Stimulated activated CD8-positive, alpha-beta memory T cell treated with anti-CD3 and anti-CD28 coated beads, Interleukin-7, amount 100 ng/mL, for 48 hours (primary cell): ENCODE measurements around the gene SECISBP2.
"Not testable (repeated sequence)": the region's sequence is repeated elsewhere in the genome, so short reads cannot be mapped to it uniquely, and the experiment has no call there.

Experiments used
- DNase-seq, 2 donors: peaks; one replicate each; pipeline ENCODE4 v3.0.0-alpha.2; 2020; ENCODE audit warnings: low read depth in 1 of 2; ENCODE audit errors: extremely low read depth in 1 of 2

The SECISBP2 gene, protein sequence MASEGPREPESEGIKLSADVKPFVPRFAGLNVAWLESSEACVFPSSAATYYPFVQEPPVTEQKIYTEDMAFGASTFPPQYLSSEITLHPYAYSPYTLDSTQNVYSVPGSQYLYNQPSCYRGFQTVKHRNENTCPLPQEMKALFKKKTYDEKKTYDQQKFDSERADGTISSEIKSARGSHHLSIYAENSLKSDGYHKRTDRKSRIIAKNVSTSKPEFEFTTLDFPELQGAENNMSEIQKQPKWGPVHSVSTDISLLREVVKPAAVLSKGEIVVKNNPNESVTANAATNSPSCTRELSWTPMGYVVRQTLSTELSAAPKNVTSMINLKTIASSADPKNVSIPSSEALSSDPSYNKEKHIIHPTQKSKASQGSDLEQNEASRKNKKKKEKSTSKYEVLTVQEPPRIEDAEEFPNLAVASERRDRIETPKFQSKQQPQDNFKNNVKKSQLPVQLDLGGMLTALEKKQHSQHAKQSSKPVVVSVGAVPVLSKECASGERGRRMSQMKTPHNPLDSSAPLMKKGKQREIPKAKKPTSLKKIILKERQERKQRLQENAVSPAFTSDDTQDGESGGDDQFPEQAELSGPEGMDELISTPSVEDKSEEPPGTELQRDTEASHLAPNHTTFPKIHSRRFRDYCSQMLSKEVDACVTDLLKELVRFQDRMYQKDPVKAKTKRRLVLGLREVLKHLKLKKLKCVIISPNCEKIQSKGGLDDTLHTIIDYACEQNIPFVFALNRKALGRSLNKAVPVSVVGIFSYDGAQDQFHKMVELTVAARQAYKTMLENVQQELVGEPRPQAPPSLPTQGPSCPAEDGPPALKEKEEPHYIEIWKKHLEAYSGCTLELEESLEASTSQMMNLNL

DNA sequence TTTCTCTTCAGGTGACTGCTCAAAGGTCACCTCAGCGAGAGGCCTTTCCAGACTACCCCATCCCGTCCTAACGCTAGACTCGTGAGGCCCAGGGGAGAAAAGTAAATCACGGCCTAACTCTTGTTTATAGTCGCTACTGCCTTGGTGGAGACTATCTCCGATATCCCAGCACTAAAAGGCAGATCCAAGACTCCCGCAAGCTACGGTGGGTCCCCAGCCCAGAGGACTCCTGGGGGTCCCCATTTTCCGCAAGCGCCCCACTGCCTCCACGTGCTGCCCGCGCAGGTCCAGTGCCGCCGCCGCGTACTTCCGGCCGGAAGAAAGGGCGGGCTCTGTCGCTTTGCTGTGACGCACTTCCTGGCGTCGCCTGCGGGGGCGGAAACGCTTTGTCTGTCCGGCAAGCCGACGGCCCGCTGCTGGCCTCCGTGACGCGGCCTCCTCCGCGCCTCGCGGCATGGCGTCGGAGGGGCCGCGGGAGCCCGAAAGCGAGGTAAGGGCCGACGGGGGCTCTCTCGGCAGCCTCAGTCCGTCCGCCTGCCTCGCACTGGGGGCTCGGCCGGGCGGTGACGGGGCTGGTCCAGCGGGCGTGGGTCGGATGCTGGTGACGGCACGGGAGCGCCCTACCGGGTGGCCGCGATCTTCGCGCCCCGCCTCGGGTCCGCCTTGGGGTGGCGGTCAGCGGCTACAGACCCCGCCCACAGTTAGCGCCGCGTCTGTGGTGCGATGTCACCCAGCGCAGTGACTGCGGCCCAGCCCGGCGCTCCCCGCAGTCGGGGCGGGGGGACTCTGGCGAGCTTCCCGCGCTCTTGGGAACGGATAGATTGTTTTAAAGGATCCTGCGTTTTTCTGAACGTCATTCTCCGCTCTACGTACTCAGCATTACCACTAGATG, at the start of gene SECISBP2:
Gene SECISBP2, plus strand, starts transcription at position 378 of the 892 bp plus-strand sequence. Its CDS starts 77 bp downstream, at position 455.
- peak; percentile 92 for DNase-seq

DNA sequence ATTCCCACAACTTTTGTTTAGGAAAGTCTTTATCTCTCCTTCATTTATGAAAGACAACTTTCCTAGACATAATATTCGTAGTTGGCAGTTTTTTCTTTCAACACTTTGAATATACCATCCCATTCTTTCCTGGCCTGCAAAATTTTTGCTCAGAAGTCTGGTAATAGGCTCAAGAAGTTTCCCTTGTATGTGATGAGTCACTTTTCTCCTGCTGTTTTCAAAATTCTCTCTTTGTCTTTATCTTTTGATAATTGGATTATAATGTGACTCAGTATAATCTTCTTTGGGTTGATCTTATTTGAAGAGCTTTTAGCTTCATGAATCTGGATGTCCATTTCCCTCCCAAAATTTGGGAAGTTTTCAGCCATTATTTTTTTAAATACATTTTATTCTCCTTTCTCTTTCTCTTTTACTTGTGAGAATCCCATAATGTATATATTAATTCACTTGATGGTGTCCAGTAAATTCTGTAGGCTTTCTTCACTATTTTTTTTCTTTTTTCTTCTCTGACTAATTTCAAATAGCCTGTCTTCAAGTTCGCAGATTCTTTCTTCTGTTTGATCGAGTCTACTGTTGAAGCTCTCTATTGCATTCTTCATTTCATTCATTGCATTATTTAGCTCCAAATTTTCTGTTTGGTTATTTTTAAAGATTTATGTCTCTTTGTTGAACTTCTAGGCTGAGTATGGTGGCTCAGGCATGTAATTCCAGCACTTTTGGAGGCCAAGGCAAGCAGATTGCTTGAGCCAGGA, 44.6 kb upstream of the SECISBP2 start:
- DNase-seq: no peak

DNA sequence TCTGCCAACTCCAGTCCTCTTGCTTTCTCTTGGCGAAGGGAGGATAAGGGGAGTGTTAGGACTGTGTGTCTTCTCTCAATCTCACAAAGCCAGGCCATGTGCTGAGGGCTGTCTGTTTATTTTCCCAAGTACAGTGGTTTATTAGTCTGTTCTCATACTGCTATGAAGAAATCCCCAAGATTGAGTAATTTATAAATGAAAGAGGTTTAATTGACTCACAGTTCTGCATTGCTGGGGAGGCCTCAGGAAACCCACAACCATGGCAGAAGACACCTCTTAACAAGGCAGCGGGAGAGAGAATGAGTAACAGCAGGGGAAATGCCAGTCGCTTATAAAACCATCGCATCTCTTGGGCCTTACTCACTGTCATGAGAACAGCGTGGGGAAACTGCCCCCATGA, 43.5 kb upstream of the SECISBP2 start:
- peak in 1 of 2 donors; percentile 38 for DNase-seq

DNA sequence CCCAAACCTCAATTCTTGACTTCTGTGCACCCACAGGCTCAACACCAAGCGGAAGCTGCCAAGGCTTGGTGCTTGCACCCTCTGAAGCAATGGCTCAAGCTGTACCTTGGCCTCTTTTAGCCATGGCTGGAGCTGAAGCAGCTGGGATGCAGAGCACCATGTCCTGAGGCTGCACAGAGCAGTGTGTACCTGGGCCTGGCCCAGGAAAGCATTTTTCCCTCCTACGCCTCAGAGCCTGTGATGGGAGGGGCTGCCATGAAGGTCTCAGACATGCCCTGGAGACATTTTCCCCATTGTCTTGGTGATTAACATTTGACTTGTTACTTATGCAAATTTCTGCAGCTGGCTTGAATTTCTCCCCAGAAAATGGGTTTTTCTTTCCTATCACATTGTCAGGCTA, 42.3 kb upstream of the SECISBP2 start:
- DNase-seq: not testable (repeated sequence)

DNA sequence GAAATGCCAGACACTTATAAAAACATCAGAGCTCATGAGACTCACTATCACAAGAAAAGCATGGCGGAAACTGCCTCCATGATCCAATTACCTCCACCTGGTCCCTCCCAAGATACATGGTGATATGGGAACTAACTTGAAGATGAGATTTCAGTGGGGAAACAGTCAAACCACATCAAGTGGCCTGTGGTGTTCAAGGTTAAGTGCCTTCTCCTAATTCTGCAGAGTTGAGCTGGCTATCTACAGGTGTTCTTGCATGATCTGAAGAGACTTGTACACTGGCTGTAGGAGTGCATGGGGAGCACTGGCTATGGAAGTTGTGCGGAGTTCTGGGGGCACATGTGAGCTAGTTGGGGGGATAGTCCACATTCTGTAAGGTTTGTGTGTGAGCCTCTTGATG, 41.3 kb upstream of the SECISBP2 start:
- no peak for DNase-seq

DNA sequence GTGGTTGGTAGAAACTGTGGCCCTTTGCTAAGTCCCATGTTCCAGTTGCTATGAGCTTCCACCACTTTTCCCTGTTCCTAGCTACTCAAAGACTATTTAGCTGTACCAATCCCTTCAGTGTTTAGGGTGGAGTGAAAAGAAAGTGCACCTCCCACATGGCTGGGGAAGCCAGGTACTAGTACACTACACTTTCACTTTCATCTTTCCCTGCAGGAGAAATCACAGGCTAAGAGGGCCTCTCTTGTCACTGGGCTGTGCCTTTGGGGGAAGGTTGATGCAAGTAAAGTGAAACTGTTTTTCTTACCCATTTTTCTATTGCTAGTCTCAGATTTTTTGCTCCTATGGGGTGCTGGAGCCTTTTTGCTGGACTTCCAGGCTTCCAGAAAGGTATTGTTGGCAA, 40.8 kb upstream of the SECISBP2 start:
- no peak for DNase-seq

DNA sequence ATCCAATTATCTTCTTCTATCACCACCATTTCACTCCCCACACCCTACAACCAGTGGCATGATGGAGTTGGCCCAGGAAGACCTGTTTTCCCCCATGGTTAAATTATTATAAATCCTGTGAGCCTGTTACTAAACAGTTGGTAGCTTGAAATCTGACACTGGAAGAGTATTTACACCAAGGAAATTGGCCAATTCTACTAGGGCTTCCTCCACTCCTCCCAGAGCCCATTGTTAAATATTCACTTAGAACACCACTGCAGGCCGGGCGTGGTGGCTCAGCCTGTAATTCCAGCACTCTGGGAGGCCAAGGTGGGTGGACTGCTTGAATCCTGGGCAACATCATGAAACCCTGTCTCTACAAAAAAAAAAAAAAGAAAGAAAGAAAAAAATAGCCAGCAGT, 39.7 kb upstream of the SECISBP2 start:
- DNase-seq: no peak

DNA sequence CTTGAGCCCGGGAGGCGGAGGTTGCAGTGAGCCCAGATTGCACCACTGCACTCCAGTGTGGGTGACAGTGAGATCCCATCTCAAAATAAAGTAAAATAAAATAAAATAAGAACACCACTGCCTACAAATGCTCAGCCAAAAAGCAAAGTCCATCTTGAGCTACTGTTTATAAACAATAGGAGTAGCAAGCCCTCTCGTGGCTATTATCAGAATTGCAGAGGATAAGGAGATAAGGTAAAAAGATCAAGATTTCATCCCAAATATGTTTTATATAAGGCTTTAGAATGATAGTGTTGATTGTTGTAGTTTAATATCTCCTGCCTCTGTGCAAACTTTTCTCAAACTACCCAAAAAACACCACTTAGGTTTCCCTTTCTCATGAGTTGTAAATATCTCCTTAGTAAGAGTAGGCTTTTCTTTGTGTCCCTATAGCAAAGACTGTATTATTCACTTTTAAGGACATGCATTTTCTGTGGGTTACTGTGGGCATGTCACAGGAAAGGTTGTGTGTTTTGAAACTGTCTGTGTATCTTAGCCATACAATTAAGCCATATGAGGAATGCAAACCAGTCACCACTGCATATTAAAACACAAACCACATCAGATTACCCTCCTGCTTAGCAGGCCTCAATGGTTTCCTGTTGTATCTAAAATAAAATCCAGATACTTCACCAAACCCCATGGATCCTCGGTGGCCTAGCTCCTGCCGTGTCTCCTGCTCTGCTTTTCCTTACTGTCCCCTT, 39.1 kb upstream of the SECISBP2 start:
- no peak for DNase-seq

DNA sequence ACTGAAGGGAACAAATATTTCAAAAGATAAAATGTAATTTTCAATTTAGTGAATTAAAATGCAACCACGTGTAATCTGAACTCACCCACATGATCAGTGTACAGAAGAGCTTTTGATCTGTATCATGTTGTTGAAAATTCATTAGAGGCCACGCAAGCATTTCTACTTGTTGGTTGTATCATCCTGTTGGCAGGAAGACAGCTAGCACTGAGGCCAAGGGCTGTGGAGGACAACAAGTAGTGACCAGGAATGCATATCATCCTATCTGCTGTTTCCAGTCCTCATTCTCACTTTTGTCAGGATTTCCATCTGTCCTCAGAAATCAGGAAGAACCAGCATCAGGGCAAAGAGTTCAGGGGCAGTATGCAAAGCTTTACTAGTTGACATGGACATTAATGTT, 37.2 kb upstream of the SECISBP2 start:
- no peak for DNase-seq

DNA sequence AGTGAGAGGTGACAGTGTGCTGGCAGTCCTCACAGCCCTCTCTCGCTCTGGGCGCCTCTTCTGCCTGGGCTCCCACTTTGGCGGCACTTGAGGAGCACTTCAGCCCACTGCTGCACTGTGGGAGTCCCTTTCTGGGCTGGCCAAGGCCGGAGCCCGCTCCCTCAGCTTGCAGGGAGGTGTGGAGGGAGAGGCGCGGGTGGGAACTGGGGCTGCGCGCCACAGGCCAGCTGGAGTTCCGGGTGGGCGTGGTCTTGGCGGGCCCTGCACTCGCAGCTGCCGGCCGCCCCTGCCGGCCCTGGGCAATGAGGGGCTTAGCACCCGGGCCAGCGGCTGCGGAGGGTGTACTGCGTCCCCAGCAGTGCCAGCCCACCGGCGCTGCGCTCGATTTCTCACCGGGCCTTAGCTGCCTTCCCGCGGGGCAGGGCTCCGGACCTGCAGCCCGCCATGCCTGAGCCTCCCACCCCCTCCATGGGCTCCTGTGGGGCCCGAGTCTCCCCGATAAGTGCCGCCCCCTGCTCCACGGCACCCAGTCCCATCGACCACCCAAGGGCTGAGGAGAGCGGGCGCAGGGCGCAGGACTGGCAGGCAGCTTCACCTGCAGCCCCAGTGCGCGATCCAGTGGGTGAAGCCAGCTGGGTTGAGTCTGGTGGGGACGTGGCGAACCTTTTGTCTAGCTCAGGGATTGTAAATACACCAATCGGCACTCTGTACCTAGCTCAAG, 35.9 kb upstream of the SECISBP2 start:
- not testable (repeated sequence) for DNase-seq

DNA sequence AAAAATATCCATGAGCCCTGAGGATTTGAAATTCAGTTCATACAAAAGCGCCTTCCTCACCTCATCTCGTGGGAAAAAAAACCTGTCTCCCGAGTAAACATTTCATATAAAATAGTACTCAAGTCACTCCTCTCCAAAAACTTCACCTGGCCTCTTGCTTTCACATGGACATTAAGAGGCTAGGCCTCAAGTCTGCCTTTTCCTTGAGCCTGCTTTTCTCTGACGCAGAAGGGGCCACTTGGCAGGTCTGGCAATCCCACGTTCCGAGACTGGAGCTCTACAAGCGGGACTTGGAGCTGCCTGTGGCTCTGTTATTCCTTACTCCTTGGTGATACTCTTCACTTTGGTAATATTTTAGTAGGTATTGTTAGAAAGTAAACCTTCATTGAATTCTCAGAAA, 34.2 kb upstream of the SECISBP2 start:
- no peak for DNase-seq

DNA sequence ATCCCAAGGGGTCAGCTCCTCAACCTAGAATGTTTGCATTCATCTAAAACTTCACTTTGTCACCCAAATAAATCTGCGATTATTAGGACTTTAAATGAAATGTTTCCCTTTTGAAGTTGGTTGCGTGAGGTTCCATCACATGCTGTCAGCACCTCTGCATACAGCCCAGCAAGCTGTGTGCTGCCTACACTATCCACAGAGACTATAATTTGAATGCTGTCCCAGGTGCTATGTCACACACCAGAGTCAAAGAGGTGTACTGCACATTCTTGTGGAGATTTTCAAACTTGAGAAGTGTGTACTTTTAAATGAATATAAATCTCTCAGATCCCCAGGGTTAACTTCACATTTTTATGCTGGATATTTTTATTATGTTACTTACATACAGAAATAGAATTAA, 26.6 kb upstream of the SECISBP2 start:
- no peak for DNase-seq

DNA sequence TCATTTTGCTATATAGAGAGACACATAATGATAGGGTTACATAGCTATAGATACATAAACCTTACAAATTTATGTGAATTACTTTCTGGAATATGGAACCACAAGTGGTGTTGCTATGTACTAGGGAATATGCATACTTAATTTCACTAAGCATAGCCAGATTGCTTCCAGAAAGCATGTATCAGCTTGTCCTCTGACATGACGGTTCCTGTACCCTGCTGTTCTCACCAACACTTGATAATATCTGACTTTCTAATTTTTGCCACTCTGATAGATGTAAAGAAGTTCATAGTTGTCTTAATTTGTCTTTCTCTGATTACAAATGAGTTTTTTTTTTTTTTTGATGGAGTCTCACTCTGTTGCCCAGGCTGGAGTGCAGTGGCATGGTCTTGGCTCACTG, 25.3 kb upstream of the SECISBP2 start:
- DNase-seq: no peak

DNA sequence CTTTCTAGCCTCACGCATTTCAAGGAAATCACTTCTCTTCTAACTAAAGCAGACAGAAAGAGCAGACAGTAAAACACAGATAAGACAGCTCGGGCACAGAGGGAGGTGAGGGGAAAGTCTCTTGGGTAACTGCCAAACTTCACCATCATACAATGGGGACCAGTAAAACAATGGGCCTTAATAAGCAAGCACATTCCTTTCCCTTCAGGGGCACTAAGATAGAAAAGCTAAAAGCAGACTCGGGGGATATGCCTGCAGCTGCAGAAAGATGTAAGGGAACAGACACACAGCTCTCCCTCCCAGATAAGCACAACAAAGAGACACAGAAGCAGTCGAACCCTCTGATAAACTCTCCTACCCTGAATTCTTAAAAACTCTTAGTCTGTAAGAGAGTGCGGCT, 22.9 kb upstream of the SECISBP2 start:
- no peak for DNase-seq

DNA sequence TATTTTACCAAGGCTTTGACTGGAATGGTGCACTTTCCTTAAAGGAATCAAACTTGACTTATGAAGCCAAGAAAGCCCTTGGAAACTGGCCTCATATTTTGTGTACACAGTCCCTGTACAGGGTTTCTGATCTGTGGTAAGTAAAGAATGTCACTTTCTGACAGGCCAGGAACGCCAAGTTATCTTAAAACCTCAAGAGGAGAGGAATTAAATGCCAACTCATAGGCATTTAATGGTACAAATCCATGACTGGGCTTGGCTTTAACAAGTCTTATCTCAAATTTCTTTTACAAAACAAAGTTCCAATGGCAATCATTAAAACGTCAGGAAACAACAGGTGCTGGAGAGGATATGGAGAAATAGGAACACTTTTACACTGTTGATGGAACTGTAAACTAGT, 16.3 kb upstream of the SECISBP2 start:
- DNase-seq: not testable (repeated sequence)

DNA sequence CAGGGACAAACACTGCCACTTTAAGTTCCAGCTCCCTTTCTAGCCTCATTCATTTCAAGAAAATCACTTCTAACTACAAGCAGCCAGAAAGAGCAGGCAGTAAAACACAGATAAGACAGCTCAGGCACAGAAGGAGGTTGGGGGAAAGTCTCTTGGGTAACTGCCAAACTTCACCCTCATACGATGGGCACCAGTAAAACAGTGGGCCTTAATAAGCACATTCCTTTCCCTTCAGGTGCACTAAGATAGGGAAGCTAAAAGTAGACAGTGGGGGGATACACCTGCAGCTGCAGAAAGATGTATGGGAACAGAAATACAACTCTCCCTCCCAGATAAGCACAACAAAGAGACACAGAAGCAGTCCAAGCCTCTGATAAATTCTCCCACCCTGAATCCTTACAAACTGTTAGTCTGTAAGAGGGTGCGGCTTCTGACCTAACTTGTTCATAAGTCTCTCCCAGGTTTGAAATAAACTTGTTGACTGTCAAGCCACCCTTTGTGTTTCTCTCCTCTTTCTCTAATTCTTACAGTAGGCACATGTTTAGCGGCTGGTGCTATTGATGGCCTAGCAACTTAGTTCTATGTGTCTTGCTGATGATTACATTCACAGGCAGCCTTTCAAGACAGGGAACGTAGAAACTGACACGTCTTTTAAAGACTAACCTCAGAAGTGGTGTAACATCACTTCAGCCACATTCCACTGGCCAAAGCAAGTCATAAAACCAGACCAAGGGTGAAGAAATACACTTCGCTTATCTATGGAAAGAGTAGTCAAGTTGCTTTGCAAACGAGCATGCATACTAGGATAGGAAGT, 14.1 kb upstream of the SECISBP2 start:
- no peak for DNase-seq

DNA sequence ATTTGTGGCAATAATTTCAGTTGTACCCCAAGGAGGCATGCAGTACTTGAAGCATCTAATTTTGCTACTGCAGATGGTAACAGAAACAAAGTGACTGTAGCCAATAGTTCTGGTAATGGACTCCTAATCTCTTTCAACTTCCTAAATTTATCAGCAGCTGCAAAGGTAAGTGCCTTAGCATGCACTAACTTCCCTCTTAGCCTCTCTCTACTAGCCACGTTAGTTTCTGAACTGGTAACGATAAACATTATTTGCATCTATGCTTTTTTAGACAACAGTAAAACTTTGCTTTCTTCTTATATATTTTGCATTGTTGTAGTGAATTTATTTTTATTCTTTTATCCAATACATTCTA, 13.5 kb upstream of the SECISBP2 start:
- DNase-seq: no peak

DNA sequence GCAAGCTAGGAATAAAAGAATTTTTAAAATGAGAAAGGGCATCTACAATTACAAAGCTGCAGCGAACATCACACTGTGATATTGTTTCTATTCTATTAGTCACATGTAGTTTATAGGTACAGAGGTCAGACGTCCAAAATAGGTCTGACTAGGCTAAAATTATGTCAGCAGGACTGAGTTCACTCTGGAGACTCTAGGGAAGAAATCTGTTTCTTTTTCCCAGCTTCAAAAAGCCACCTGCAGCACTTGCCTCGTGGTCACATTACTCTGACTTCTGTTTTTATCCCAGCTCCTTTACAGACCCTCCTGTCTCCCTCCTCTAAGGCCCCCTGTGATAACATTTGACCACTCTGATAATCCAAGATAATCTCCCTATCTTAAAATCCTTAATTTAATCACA, 12.4 kb upstream of the SECISBP2 start:
- no peak for DNase-seq
